Ovary (tissue), 3 donors: ENCODE measurements around the gene CCNB1IP1.

ENCODE experiments used
- EP300 ChIP-seq: sonication (generic); formaldehyde crosslinking; IDR thresholded peaks from one replicate; pipeline ENCODE4 v1.6.1; 2017; ENCODE audit warnings: antibody characterized with exemption
- TF ChIP-seq, protein P1 (sequence below), 3 donors: fragments of 450-650 bp in 2 of 3; fragments of 200-600 bp in 1 of 3; IDR thresholded peaks; one replicate each; pipeline versions ENCODE4 v1.5.1 to v1.8.0; 2016 to 2022; ENCODE audit warnings: antibody characterized with exemption in 3 of 3, mild to moderate bottlenecking in 1 of 3
- donor health status: DM: no; HTN: no; CAD: no.

DNA sequence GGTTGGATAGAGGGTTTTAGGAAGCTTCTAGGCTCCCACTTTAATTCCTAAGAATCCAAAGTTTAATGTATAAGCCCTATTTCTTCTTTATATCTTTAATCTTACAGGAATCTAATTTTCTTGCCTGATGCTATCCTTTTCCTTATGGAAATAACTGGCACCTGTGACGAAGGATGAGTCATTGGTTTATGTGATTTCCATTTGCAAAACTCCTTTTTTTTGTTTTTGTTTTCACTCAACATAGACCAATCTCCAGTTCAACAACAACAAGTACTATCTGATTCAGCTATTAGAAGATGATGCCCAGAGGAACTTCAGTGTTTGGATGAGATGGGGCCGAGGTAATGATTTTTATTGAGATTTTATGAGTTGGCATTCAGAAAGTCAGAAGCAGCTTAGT is 17.2 kb upstream of the CCNB1IP1 start:
- TF ChIP-seq, protein P1, sequence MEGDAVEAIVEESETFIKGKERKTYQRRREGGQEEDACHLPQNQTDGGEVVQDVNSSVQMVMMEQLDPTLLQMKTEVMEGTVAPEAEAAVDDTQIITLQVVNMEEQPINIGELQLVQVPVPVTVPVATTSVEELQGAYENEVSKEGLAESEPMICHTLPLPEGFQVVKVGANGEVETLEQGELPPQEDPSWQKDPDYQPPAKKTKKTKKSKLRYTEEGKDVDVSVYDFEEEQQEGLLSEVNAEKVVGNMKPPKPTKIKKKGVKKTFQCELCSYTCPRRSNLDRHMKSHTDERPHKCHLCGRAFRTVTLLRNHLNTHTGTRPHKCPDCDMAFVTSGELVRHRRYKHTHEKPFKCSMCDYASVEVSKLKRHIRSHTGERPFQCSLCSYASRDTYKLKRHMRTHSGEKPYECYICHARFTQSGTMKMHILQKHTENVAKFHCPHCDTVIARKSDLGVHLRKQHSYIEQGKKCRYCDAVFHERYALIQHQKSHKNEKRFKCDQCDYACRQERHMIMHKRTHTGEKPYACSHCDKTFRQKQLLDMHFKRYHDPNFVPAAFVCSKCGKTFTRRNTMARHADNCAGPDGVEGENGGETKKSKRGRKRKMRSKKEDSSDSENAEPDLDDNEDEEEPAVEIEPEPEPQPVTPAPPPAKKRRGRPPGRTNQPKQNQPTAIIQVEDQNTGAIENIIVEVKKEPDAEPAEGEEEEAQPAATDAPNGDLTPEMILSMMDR (IDR thresholded peaks at IDR 0.05) = no peak
- no peak for TF ChIP-seq EP300
